ENCODE measurements around the gene SNORC.
A peak's percentile ranks its signal among the peaks of the same experiment; 100 is the strongest.

SNORC gene

DNA sequence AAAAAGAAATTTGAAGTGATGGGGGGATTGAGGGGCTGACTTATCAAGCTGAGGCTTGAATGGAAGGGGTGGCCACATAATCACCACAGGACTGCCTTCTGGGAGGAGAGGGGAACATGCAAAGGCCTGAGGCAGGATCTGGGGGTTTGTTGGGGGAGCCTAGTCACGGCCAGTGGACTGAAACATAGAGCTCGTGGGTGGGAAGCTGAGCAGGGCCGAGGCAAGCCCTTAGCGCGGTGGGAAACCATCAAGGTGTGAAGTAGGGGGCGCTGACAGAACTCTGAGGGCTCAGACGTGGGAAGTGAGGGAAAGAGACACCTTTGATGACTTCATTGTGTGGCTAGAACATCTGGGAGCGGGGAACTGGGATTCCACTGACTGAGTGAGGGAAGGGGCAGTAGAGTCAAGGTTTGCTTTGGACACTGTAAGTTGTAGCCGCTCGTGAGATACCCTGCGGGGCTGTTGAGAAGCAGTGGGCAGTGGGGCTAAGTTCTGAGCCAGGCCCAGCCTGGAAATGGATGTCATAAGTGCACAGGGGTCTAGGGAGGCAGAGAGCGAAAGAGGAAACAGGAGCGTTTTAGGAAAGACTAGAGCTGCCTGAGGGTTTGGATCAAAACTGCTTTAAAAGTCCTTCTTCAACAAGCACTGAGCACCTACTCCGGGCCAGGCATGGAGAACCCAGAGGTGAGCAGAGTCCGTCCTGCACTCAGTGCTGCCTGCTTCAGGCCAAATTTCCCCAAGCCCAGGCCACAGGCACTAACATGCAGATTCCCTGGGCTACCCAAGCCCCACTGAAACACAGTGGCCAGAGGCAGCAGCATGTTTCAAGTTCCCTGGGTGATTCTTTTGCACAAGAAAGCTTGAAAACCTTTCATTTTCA lies 686 bp upstream of the SNORC start:
- no peak for DNase-seq (ENCODE audit: low spot score)

DNA sequence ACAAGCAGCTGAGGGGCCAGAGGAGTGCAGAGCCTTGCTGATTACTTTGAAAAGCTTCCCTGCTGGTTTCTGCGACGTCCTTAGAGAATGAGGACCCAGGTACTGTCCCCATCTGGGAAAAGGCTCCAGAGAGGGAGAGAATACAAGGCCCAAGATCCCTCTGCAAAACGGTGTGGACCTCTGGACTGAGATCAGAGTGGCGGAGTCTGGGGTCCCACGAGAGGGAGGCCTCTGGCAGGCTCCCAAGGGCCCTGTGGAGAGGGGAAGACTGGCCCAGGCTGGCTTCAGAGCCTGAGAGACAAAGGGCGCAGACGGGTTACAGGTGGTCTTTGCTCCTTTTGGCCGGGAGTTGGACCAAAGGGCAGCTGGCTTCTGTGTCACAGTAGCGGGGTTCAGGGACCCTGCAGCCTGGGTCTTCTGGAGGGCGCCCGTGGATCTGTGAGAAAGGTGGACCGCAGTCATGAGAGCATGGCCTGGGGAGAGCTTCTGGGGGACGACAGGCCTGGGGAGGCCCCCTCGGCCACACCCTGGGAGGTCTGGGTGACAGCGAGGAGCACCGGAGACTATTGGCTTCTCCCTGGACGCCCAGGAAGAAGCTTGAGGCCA lies 805 bp downstream of the SNORC start:
- no peak for DNase-seq (ENCODE audit: low spot score)

- peak; percentile 43 for DNase-seq (ENCODE audit: low spot score)
These were observed 1.4 kb downstream of the SNORC start for GRCh38 chr2:232871418-232871834.

GRCh38 chr2:232871835-232872736 lies 2.0 kb downstream of the SNORC start:
- DNase-seq (ENCODE audit: low spot score) = peak; percentile 97

GRCh38 chr2:232872826-232873225 lies 2.8 kb downstream of the SNORC start:
- DNase-seq (ENCODE audit: low spot score) = peak; percentile 76

GRCh38 chr2:232873292-232873908 lies 3.3 kb downstream of the SNORC start:
- no peak for DNase-seq (ENCODE audit: low spot score)

GRCh38 chr2:232873909-232874641 lies 4.0 kb downstream of the SNORC start:
- DNase-seq (ENCODE audit: low spot score) = no peak

DNA sequence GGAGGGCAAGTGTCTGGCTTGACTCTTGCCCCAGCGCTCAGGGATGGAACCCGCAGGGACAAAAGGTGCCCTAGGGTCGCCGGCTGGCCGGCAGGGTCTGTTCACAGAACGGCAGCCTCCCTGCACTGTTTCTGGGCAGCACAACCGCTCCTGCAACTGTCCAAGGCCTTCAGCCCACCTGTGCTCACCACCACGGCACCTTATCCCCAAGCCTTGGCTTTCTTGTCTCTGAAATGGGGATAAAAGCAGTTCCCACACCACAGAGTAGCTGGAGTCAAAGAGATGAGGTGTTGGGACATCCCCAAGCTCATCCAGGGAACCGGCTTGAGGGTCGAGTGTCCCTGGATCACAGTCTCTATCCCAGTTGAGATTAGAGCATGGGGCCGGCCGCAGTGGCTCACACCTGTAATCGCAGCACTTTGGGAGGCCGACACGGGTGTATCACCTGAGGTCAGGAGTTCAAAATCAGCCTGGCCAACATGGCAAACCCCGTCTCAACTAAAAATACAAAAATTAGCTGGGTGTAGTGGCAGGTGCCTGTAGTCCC lies 4.7 kb downstream of the SNORC start:
- no peak for DNase-seq (ENCODE audit: low spot score)

DNA sequence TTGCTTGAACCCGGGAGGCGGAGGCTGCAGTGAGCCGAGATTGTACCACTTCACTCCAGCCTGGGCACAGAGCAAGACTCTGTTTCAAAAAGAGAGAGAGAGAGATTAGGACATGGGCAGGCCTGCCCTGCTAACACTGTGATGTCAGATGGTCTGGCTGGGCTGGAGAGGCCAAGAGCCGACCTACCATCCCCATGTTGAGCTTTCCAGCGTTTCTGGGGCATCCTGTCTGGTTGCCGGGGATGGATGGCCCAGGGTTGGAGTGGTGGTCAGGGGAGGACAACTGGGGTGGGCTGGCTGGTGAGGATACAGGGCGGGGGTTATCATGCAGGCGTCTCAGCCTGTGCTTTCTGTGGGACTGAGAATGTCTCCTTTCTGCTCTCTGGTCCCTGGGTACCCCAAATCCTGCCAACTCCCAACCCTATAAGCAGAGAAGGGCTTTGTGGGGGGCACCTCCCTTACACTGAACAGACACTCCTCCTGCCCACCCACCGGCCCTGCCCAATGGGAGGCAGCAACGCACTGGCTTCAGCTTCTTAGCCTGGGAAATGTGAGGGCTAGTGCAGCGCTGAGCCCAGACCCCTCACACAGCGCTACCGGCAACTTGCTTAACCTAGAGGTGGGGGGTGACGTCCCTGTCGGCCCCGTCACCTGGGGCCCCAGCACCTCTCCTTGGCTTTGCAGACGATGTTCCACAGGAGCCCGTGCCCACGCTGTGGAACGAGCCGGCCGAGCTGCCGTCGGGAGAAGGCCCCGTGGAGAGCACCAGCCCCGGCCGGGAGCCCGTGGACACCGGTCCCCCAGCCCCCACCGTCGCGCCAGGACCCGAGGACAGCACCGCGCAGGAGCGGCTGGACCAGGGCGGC lies 5.4 kb downstream of the SNORC start:
- DNase-seq (ENCODE audit: low spot score) = peak; percentile 80

- peak; percentile 50 for DNase-seq (ENCODE audit: low spot score)
These were observed 6.3 kb downstream of the SNORC start for GRCh38 chr2:232876161-232876977.

- no peak for DNase-seq (ENCODE audit: low spot score)
These were observed 6.9 kb downstream of the SNORC start for GRCh38 chr2:232876978-232877441.

- no peak for DNase-seq (ENCODE audit: low spot score)
These were observed 8.0 kb downstream of the SNORC start for GRCh38 chr2:232877940-232878511.

GRCh38 chr2:232878855-232879617 lies 9.0 kb downstream of the SNORC start:
- peak; percentile 47 for DNase-seq (ENCODE audit: low spot score)

- no peak for DNase-seq (ENCODE audit: low spot score)
These were observed 9.8 kb downstream of the SNORC start for GRCh38 chr2:232879618-232880494.

- no peak for DNase-seq (ENCODE audit: low spot score)
These were observed 10.8 kb downstream of the SNORC start for GRCh38 chr2:232880764-232881351.

DNA sequence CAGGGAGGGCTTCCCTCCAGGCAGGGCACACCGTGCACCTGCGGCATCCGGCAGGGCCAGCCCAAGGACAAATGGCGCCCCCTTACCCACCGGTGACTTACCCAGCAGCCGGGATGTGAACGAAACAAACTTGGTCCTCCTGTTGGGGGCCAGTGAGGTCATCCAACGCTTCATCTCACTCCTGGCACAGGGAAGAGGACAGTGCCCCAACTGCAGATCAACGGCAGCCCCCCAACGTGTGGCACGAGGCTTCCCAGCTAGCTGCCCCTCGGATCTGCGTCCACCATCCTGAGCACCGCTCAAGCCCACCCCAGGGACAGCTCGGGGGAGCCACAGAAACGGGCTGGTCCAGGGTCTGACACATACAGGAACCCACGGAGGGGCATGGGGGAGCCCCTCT lies 12.0 kb downstream of the SNORC start:
- no peak for DNase-seq (ENCODE audit: low spot score)
